OCI-M2 (cell line): ENCODE results near the gene PCDHGA5.
"Not testable (repeated sequence)": the region's sequence is repeated elsewhere in the genome, so short reads cannot be mapped to it uniquely, and the experiment has no call there.

ENCODE experiments used
- DNase-seq: peaks from one replicate; lab custom pipeline; 2025; ENCODE audit not compliant: unreplicated experiment; lab: John Stamatoyannopoulos, UW

The PCDHGA5 gene

GRCh38 chr5:141363952-141364660 lies at the start of gene PCDHGA5:
Gene PCDHGA5, plus strand, starts transcription at chr5:141364162. Its CDS starts 169 bp downstream, at chr5:141364331.
- DNase-seq, result no peak

- DNase-seq, result not testable (repeated sequence)
Observed at GRCh38 chr5:141316963-141317362, 47.0 kb upstream of the PCDHGA5 start.

GRCh38 chr5:141319202-141319601 lies 44.8 kb upstream of the PCDHGA5 start:
- DNase-seq, result no peak

GRCh38 chr5:141319699-141320098 lies 44.3 kb upstream of the PCDHGA5 start:
- no peak for DNase-seq

GRCh38 chr5:141320225-141321169 lies 43.5 kb upstream of the PCDHGA5 start, which contains the start of gene TAF7:
Gene TAF7, minus strand, starts transcription at chr5:141320784. Its CDS starts 740 bp downstream, at chr5:141320044.
- DNase-seq, result peak; percentile 71

- no peak for DNase-seq
Observed at GRCh38 chr5:141322261-141322660, 41.7 kb upstream of the PCDHGA5 start.

GRCh38 chr5:141326088-141326854 lies 37.7 kb upstream of the PCDHGA5 start:
- DNase-seq, result no peak

GRCh38 chr5:141328231-141328630 lies 35.7 kb upstream of the PCDHGA5 start:
- DNase-seq, result no peak

- DNase-seq, result no peak
Observed at GRCh38 chr5:141330299-141331080, 33.5 kb upstream of the PCDHGA5 start, which contains the start of gene PCDHGA1. Gene PCDHGA1, plus strand, starts transcription at chr5:141330514.

- DNase-seq, result not testable (repeated sequence)
Observed at GRCh38 chr5:141332571-141332970, 31.4 kb upstream of the PCDHGA5 start.

- DNase-seq, result no peak
Observed at GRCh38 chr5:141338538-141339306, 25.2 kb upstream of the PCDHGA5 start, which contains the start of gene PCDHGA2. Gene PCDHGA2, plus strand, starts transcription at chr5:141338760.

GRCh38 chr5:141340781-141341354 lies 23.1 kb upstream of the PCDHGA5 start:
- not testable (repeated sequence) for DNase-seq

GRCh38 chr5:141342773-141343172 lies 21.2 kb upstream of the PCDHGA5 start:
- DNase-seq, result no peak

GRCh38 chr5:141343242-141343952 lies 20.6 kb upstream of the PCDHGA5 start, which contains the start of gene PCDHGA3:
Gene PCDHGA3, plus strand, starts transcription at chr5:141343829. Its CDS starts 205 bp downstream, at chr5:141344034.
- DNase-seq, result no peak

GRCh38 chr5:141343953-141344463 lies 20.0 kb upstream of the PCDHGA5 start:
- DNase-seq, result no peak

- no peak for DNase-seq
Observed at GRCh38 chr5:141345327-141345726, 18.6 kb upstream of the PCDHGA5 start.

GRCh38 chr5:141346017-141346416 lies 17.9 kb upstream of the PCDHGA5 start:
- DNase-seq, result not testable (repeated sequence)
